ENCODE measurements around the gene AGTRAP. TPM values are rescaled to one million over a fixed set of nuclear protein-coding genes. Genes with fewer than 3 reads are reported as not detected.

Gene AGTRAP
- total RNA-seq, 6 experiments from 2014 or later: 31.4 to 41.4 (median 33.6) TPM

GRCh38 chr1:11697893-11698210 lies 38.1 kb upstream of the AGTRAP start:
- Mint-ChIP-seq H3K27ac (no peak overlapping the region), H3K27me3 (ENCODE audit: insufficient read depth) (peaks cover 20% of the 10 kb centered on the region), H3K4me3 (no peak overlapping the region), H3K9me3 (no peaks in the 10 kb centered on the region), H3K4me1 (ENCODE audit: low read depth) (peaks cover 12% of the 10 kb centered on the region), H3K36me3 (ENCODE audit: low read depth) (no peaks in the 10 kb centered on the region)
- TF ChIP-seq CTCF (IDR thresholded peaks at IDR 0.05): no peak
- DNase-seq: no peak

GRCh38 chr1:11700601-11701467 lies 35.1 kb upstream of the AGTRAP start:
- Mint-ChIP-seq H3K27me3 (ENCODE audit: insufficient read depth) (peaks cover 32% of the 10 kb centered on the region), H3K4me1 (ENCODE audit: low read depth) (no peaks in the 10 kb centered on the region), H3K27ac (no peak overlapping the region), H3K36me3 (ENCODE audit: low read depth) (no peaks in the 10 kb centered on the region), H3K9me3 (no peaks in the 10 kb centered on the region), H3K4me3 (no peak overlapping the region)
- DNase-seq: no peak
- no peak for TF ChIP-seq CTCF (IDR thresholded peaks at IDR 0.05)

- no peak for TF ChIP-seq CTCF (IDR thresholded peaks at IDR 0.05)
- no peak overlapping the region for H3K27ac Mint-ChIP-seq
- peaks cover 28% of the 10 kb centered on the region for H3K27me3 Mint-ChIP-seq (ENCODE audit: insufficient read depth)
- no peaks in the 10 kb centered on the region for H3K9me3 Mint-ChIP-seq
- no peak for DNase-seq
- no peak overlapping the region for H3K4me3 Mint-ChIP-seq
- H3K36me3 Mint-ChIP-seq (ENCODE audit: low read depth): no peaks in the 10 kb centered on the region
- no peaks in the 10 kb centered on the region for H3K4me1 Mint-ChIP-seq (ENCODE audit: low read depth)
Measured at GRCh38 chr1:11701551-11701961, 34.4 kb upstream of the AGTRAP start.

- H3K27ac Mint-ChIP-seq: no peak overlapping the region
- H3K27me3 Mint-ChIP-seq (ENCODE audit: insufficient read depth): peaks cover 27% of the 10 kb centered on the region
- no peaks in the 10 kb centered on the region for H3K36me3 Mint-ChIP-seq (ENCODE audit: low read depth)
- no peaks in the 10 kb centered on the region for H3K4me1 Mint-ChIP-seq (ENCODE audit: low read depth)
- no peak for DNase-seq
- no peak for TF ChIP-seq CTCF (IDR thresholded peaks at IDR 0.05)
- H3K4me3 Mint-ChIP-seq: no peak overlapping the region
- H3K9me3 Mint-ChIP-seq: no peaks in the 10 kb centered on the region
Measured at GRCh38 chr1:11701981-11702803, 33.7 kb upstream of the AGTRAP start.

GRCh38 chr1:11703357-11704193 lies 32.4 kb upstream of the AGTRAP start:
- H3K27ac Mint-ChIP-seq: no peak overlapping the region
- H3K4me1 Mint-ChIP-seq (ENCODE audit: low read depth): no peaks in the 10 kb centered on the region
- no peak overlapping the region for H3K4me3 Mint-ChIP-seq
- no peaks in the 10 kb centered on the region for H3K36me3 Mint-ChIP-seq (ENCODE audit: low read depth)
- no peak for TF ChIP-seq CTCF (IDR thresholded peaks at IDR 0.05)
- peaks cover 19% of the 10 kb centered on the region for H3K27me3 Mint-ChIP-seq (ENCODE audit: insufficient read depth)
- H3K9me3 Mint-ChIP-seq: no peaks in the 10 kb centered on the region
- DNase-seq: no peak
